HG03442 (cell line): Measurements from ENCODE around the gene SURF2.
"Not testable (repeated sequence)": the region's sequence is repeated elsewhere in the genome, so short reads cannot be mapped to it uniquely, and the experiment has no call there.

Experiments
- ATAC-seq: cut with Tn5 transposase; IDR thresholded peaks from one replicate; pipeline ENCODE4 v1.9.1; 2021; ENCODE audit warnings: mild to moderate bottlenecking, moderate library complexity; ENCODE audit not compliant: unreplicated experiment

The SURF2 gene

GRCh38 chr9:133375724-133376654 is 19.6 kb downstream of the SURF2 start, which contains the start of the genes STKLD1 and SURF4:
Gene STKLD1 (plus strand): TSS chr9:133376366. CDS start chr9:133376474, 108 bp downstream.
Gene SURF4 (minus strand): TSS chr9:133376060. CDS start chr9:133375969, 91 bp downstream.
- peak; percentile 88 for ATAC-seq

- not testable (repeated sequence) for ATAC-seq
Observed at GRCh38 chr9:133377280-133377679, 20.9 kb downstream of the SURF2 start.

GRCh38 chr9:133377721-133378216 is 21.4 kb downstream of the SURF2 start:
- ATAC-seq, result no peak

- ATAC-seq, result no peak
Observed at GRCh38 chr9:133378408-133378962, 22.1 kb downstream of the SURF2 start.

- ATAC-seq, result no peak
Observed at GRCh38 chr9:133379153-133380086, 23.1 kb downstream of the SURF2 start.

GRCh38 chr9:133380734-133381133 is 24.4 kb downstream of the SURF2 start:
- ATAC-seq, result no peak

DNA sequence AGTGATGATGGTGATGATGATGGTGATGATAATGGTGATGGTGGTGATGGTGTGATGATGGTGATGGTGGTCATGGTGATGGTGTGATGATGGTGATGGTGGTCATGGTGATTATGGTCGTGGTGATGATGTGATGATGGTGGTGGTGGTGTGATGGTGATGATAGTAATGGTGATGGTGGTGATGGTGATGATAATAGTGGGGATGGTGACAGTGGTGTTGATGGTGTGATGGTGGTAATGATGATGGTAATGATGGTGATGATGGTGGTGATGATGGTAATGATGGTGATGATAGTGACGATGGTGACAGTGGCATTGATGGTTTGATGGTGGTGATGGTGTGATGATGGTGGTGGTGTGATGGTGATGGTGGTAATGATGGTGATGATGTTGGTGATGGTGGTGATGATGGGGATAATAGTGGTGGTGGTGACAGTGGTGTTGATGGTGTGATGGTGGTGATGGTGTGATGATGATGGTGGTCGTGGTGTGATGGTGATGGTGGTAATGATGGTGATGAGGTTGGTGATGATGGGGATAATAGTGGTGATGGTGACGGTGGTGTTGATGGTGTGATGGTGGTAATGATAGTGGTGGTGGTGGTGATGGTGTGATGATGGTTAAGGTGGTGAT is 26.3 kb downstream of the SURF2 start:
- ATAC-seq, result no peak

GRCh38 chr9:133383438-133383837 is 27.1 kb downstream of the SURF2 start:
- no peak for ATAC-seq

- ATAC-seq, result no peak
Observed at GRCh38 chr9:133384736-133385321, 28.5 kb downstream of the SURF2 start.

DNA sequence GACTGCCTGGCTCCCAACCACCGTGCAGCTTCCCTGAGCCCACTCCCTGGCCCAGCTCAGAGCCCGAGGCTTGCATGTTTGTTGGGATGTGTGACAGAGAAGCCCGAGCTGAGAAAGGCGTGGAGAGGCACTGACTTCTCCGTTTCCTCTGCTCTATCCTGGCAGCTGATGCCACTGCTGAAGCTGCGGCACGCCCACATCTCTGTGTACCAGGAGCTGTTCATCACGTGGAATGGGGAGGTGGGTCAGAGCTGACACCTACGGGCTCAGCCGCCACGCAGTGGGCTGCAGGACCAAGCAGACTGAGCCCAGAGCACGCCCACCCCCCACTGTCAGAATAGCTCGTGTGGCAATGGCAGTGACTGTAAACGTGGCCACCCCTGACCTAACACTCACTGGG is 29.1 kb downstream of the SURF2 start:
- ATAC-seq, result no peak

DNA sequence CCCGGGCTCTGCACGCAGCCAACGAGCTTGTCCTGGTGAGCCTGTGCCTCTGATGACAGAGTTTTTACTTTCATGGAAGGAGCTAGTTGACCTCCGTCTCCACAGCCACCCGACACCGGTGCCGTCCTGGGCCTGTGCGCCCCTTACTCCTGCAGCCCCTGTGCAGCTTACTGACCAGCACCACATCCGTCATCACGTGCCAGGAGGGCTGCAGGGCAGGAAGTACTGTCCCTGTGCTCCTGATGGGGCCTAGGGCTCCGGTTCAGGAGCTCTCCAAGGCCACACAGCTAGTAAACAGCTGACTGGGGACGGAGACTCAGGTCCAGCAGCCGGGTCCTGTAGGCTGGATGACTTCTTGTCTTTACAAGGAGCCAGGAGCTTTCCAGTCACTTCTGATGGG is 30.0 kb downstream of the SURF2 start:
- ATAC-seq, result no peak

DNA sequence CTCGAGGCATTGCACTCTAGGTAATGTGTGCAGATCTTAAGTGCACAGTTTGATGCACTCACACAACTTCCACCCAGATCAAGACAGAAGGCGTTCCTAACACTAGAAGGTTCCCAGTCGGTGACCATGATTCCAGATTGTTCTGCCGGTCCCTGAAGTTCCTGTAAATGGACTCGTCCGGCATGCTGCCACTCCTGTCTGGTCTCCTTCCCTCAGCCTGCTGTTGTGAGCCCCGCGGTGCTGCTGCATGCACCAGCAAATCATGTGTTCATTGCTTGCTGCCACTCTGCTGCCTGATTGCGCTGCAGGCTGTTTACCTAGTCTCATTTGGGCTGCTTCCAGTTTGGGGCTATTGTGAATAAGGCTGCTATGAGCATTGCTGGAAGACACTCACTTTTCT is 31.3 kb downstream of the SURF2 start:
- no peak for ATAC-seq

DNA sequence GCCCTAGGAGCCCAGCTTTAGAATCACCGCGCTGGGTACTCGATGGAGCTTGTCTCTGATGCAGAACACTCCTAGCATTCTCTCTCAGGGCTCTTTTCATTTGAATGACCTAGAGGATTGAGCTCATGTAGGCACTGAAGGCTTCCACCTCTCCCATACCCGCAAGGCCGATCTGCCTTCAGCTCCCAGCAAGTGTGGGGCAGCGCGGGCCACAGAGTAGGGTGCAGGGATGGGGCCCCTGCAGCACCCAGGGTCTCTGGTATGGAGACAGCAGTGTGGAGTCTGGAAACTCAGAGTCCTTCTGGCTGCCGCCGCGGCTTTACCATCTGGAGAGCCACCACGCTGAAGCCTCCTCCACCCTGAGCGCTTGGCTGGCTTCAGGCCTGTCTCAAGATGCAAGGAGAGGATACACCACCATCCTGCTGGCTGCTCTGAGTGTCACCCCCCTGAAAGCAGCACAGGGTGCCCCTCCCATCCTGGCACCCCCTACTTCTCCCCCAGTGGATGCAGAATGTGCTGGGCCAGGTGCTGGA is 32.7 kb downstream of the SURF2 start:
- ATAC-seq, result no peak

GRCh38 chr9:133389562-133389961 is 33.2 kb downstream of the SURF2 start:
- ATAC-seq, result no peak

DNA sequence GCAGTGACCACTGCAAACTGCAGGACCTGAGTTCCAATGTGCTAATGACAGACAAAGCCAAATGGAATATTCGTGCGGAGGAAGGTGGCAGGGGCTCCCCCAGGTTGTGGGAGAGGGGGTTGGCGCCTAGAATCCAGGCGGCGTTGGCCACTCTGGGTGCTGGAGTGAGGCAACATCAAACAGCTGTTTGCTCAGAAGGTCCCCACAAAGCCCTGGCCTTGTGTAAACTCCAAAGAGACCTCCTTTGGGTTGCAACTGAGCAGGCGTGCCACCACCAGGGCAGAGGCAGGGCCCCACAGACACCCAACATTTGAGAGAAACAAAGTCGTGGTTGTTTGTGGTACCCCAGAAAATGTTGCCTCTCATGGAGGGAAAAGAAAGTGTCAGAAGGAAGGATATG is 34.4 kb downstream of the SURF2 start:
- ATAC-seq, result no peak

DNA sequence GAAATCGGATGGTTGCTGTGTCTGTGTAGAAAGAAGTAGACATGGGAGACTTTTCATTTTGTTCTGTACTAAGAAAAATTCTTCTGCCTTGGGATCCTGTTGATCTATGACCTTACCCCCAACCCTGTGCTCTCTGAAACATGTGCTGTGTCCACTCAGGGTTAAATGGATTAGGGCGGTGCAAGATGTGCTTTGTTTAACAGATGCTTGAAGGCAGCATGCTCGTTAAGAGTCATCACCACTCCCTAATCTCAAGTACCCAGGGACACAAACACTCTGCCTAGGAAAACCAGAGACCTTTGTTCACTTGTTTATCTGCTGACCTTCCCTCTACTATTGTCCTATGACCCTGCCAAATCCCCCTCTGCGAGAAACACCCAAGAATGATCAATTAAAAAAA is 35.1 kb downstream of the SURF2 start:
- not testable (repeated sequence) for ATAC-seq

DNA sequence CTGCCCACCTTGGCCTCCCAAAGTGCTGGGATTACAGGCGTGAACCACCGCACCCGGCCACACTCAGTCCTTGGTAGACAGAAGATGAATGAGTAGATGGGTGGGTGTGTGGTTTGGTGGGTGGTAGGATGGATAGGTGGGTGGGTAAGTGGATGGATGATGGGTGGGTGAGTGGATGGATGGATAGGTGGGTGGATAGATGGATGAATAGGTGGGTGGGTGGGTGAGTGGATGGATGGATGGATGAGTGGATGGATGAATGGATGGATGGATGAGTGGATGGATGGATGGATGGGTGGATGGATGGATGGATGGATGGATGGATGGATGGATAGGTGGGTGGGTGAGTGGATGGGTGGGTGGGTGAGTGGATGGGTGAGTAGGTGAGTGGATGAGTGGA is 36.0 kb downstream of the SURF2 start:
- not testable (repeated sequence) for ATAC-seq

DNA sequence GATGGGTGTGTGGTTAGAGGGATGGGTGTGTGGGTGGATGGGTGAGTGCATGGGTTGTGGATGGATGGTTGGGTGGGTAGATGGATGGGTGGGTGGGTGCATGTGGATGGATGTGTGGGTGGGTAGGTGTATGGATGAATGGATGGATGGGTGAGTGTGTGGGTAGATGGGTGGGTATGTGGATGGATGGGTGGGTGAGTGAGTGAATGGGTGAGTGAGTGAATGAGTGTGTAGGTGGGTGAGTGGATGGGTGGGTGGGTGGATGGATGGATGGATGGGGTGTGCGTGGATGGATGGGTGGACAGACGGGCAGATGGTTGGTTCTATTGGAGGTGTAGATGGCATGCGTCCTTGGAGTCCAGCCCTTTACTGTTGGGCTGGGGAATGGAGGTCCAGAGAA is 37.0 kb downstream of the SURF2 start:
- ATAC-seq, result no peak

- no peak for ATAC-seq
Observed at GRCh38 chr9:133394687-133395271, 38.4 kb downstream of the SURF2 start.
